Measurements from ENCODE around the gene MAP2K5. TPM values are rescaled to one million over a fixed set of nuclear protein-coding genes. Genes with fewer than 3 reads are reported as not detected.

MAP2K5 gene
- total RNA-seq, 4 donors from 2014 or later = 10.2 to 13.8 (median 11.9) TPM

DNA sequence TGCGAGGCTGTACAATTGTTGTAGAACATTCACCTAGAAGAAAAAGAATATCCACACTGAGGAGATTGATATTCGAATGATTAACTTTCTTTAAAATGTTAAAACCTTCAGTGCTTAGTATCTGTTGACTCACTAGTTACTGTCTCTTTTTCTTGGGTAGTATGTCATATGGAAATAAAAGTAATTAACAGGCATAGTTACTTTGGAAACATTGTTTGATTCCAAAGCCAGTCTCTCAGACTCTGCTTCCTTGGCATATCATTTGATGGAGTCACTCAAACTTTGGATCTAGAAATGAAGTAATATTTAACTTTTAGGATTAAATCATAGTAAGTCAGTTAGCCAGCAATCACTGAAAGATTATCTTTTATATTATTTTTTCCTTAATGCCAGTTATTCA lies 63.4 kb downstream of the MAP2K5 start:
- no peak overlapping the region for H3K27ac ChIP-seq
- no peak overlapping the region for H3K4me3 ChIP-seq
- 83 to 89% methylated on average over 2 of the region's 2 CpGs for WGBS, 2 donors
- no peak for DNase-seq (ENCODE audit: low spot score in 2 of 2)
- H3K36me3 ChIP-seq = peaks cover 0 to 26% (median 0%) of the 10 kb centered on the region in 3 donors
- H3K27me3 ChIP-seq = no peaks in the 10 kb centered on the region
- H3K4me1 ChIP-seq = no peaks in the 10 kb centered on the region
- TF ChIP-seq EP300 (IDR thresholded peaks at IDR 0.05) = no peak
- TF ChIP-seq, protein P1, sequence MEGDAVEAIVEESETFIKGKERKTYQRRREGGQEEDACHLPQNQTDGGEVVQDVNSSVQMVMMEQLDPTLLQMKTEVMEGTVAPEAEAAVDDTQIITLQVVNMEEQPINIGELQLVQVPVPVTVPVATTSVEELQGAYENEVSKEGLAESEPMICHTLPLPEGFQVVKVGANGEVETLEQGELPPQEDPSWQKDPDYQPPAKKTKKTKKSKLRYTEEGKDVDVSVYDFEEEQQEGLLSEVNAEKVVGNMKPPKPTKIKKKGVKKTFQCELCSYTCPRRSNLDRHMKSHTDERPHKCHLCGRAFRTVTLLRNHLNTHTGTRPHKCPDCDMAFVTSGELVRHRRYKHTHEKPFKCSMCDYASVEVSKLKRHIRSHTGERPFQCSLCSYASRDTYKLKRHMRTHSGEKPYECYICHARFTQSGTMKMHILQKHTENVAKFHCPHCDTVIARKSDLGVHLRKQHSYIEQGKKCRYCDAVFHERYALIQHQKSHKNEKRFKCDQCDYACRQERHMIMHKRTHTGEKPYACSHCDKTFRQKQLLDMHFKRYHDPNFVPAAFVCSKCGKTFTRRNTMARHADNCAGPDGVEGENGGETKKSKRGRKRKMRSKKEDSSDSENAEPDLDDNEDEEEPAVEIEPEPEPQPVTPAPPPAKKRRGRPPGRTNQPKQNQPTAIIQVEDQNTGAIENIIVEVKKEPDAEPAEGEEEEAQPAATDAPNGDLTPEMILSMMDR (IDR thresholded peaks at IDR 0.05) = no peak
- no peak for TF ChIP-seq POLR2A (IDR thresholded peaks at IDR 0.05)
- no peaks in the 10 kb centered on the region for H3K9me3 ChIP-seq

DNA sequence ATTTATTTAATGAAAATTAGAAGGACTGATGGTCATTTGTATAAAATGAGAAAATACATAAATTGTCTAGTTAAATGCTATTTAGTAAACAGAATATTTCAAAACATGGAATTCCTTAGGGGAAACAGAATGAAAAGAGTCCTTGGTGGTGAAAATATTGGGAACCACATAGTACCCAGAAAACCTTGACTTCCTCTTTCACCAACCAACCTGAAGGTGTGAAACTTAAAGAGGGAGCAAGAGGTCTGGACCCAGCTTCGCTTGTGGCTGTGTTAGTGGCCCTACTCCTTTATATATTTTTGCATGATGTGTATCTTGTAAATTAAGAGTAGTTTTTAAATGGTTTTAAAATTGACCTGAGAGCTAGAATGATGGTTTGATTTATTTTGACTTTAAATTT lies 64.2 kb downstream of the MAP2K5 start:
- no peak for DNase-seq (ENCODE audit: low spot score in 2 of 2)
- WGBS, 2 donors = 95 to 100% methylated on average over 1 of the region's 1 CpG
- TF ChIP-seq EP300 (IDR thresholded peaks at IDR 0.05) = no peak
- TF ChIP-seq, protein P1 (IDR thresholded peaks at IDR 0.05) = no peak
- no peak for TF ChIP-seq POLR2A (IDR thresholded peaks at IDR 0.05)

DNA sequence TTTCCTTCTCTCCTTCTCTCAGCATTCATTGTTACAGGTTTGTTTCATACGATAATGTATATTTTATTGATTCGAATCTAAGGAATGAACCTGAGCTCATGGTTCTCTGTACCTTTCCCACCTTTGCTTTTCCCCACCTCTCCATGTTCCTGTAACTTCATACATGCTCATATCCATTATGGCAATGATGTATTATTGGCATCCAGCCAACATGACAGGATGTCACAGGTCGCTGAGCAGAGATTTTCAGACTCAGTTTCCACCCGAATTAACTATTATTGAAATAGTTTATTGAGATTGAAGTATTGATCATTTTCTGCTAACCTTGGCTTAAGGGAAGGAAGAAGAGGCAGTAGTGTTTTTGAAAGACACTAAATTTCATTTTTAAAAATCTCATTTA lies 64.8 kb downstream of the MAP2K5 start:
- Histone ChIP-seq H3K27me3 (no peaks in the 10 kb centered on the region), H3K4me1 (no peaks in the 10 kb centered on the region), H3K36me3 (peaks cover 0 to 11% (median 0%) of the 10 kb centered on the region in 3 donors), H3K27ac (no peak overlapping the region), H3K9me3 (no peaks in the 10 kb centered on the region), H3K4me3 (no peak overlapping the region)
- no peak for DNase-seq (ENCODE audit: low spot score in 2 of 2)
- TF ChIP-seq, protein P1 (IDR thresholded peaks at IDR 0.05) = no peak
- WGBS, 2 donors = 89 to 95% methylated on average over 4 of the region's 4 CpGs

More for the DNA sequence above, 64.2 kb downstream of the MAP2K5 start:
- Histone ChIP-seq H3K9me3 (no peaks in the 10 kb centered on the region), H3K27ac (no peak overlapping the region), H3K27me3 (no peaks in the 10 kb centered on the region), H3K36me3 (peaks cover 0 to 17% (median 0%) of the 10 kb centered on the region in 3 donors), H3K4me3 (no peak overlapping the region), H3K4me1 (no peaks in the 10 kb centered on the region)

DNA sequence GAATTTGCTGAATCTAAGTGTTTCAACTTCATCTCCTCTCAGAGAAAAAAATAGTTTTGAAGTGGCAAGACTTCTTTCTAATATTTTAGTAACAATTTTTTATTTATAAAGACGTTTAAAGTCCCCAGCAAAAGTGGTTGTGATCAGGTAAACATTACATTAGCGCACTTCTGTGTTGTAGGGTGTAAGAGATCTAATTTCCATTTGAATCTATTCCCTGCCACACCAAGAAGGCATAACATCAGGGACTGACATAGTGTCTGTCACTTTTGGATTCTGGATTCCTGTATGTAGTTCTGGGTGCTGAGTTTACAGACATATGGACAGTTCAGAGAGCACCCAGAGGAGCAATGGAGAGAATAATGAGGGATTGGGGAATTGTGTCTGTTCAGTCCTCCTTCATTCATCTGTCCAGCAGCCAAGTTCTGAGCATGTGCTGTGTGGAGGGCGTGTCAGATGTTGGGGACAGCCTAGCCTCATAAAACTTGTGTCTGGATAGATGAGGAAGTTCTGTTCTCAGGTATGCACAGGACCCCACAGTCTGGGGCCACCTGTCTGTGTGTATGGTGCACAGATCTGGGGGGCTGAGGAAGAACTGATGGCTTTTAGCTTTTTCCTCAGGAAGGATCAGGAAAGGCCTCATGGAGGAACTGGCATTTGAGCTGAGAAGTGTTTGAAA lies 65.6 kb downstream of the MAP2K5 start:
- Histone ChIP-seq H3K36me3 (peaks cover 0 to 7% (median 0%) of the 10 kb centered on the region in 3 donors), H3K27ac (no peak overlapping the region), H3K4me1 (no peaks in the 10 kb centered on the region), H3K4me3 (no peak overlapping the region), H3K9me3 (no peaks in the 10 kb centered on the region), H3K27me3 (no peaks in the 10 kb centered on the region)
- WGBS, 2 donors = 93% methylated on average over 3 of the region's 3 CpGs
- no peak for DNase-seq (ENCODE audit: low spot score in 2 of 2)
- TF ChIP-seq, protein P1 (IDR thresholded peaks at IDR 0.05) = no peak
- TF ChIP-seq EP300 (IDR thresholded peaks at IDR 0.05) (no peak), POLR2A (IDR thresholded peaks at IDR 0.05) (no peak)

DNA sequence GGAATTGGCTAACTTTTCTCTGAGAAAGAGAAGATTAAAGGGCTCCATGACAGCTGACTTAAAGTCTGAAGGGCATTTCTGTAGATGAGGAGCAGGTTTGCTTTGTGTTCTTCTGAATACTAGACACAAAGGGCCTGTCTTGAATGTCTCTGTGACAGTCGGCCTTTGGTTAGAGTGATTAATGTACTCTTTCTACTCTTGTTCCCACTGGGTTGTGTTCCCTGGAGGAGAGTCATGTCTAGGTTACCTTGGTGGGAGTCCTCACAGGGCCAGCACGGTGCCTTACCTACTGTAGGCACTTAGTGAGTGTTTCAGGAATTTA lies 66.1 kb downstream of the MAP2K5 start:
- DNase-seq (ENCODE audit: low spot score in 2 of 2) = no peak
- Histone ChIP-seq H3K9me3 (no peaks in the 10 kb centered on the region), H3K4me1 (no peaks in the 10 kb centered on the region), H3K36me3 (peaks cover 0 to 7% (median 0%) of the 10 kb centered on the region in 3 donors), H3K27ac (no peak overlapping the region), H3K4me3 (no peak overlapping the region), H3K27me3 (no peaks in the 10 kb centered on the region)
- 84 to 88% methylated on average over 2 of the region's 2 CpGs for WGBS, 2 donors
- TF ChIP-seq EP300 (IDR thresholded peaks at IDR 0.05) = no peak
- TF ChIP-seq, protein P1 (IDR thresholded peaks at IDR 0.05) = no peak
- no peak for TF ChIP-seq POLR2A (IDR thresholded peaks at IDR 0.05)

All from tibial nerve (tissue), 4 donors.